ENCODE results near the gene UBAC1.
"Not testable (repeated sequence)": the region's sequence is repeated elsewhere in the genome, so short reads cannot be mapped to it uniquely, and the experiment has no call there.

- TF ChIP-seq CTCF, POLR2A (IDR thresholded peaks at IDR 0.05): not testable (repeated sequence)
Observed at GRCh38 chr9:135966916-135967260, 5.7 kb upstream of the UBAC1 start.

Measured in vagina (tissue), 2 donors.